Spleen (tissue), 7 donors: Measurements from ENCODE around the gene FSHR.

Experiments used
- CTCF ChIP-seq, 11 experiments: fragments of 200-600 bp in 7 of 11; fragments of 450-650 bp in 4 of 11; sonication (generic) in 4 of 11; IDR thresholded peaks in 8 of 11; conservative IDR thresholded peaks in 3 of 11; 1 replicate in 7 of 11; 2 replicates in 4 of 11; pipeline versions ENCODE4 v1.4.0 to v1.8.0; 2016 to 2021; ENCODE audit warnings: antibody characterized with exemption in 11 of 11, inconsistent platforms in 4 of 11, mild to moderate bottlenecking in 1 of 11
- POLR2A ChIP-seq, 3 donors: fragments of 450-650 bp; IDR thresholded peaks; one replicate each; pipeline ENCODE4 v1.5.1; 2017; ENCODE audit warnings: antibody characterized with exemption in 3 of 3, mild to moderate bottlenecking in 1 of 3
- POLR2AphosphoS5 ChIP-seq, 3 donors: sonication (generic); formaldehyde crosslinking; IDR thresholded peaks; one replicate each; pipeline ENCODE4 v1.5.1; 2017; ENCODE audit warnings: antibody characterized with exemption in 3 of 3
- donor health status: DM: no; HTN: no; CAD: no; lungs with moderate emphysema.
- donor health status: DM: no; HTN: no; CAD: no.
- donor health status: DM: no; HTN: no; CAD: no.

GRCh38 chr2:48914477-48915089 lies 239.7 kb downstream of the FSHR start:
- no peak for TF ChIP-seq CTCF (IDR thresholded peaks at IDR 0.05 in 8 of 11, conservative IDR thresholded peaks at IDR 0.05 in 3 of 11)
- TF ChIP-seq POLR2AphosphoS5 (IDR thresholded peaks at IDR 0.05): no peak
- no peak for TF ChIP-seq POLR2A (IDR thresholded peaks at IDR 0.05)
